Lower leg skin (tissue), 4 donors: ENCODE measurements around the gene NXPH3. TPM values are rescaled to one million over a fixed set of nuclear protein-coding genes. Genes with fewer than 3 reads are reported as not detected.

Source experiments
- DNase-seq, 2 donors: peaks; one replicate each; pipeline ENCODE4 v3.0.0-alpha.2; 2019; ENCODE audit warnings: low spot score in 2 of 2
- H3K4me3 ChIP-seq: fragments of 200-600 bp; sonication (generic); 2 replicates; pipeline ENCODE4 v1.5.1; 2017; ENCODE audit warnings: mild to moderate bottlenecking, low read depth; ENCODE audit not compliant: poor library complexity, severe bottlenecking
- POLR2A ChIP-seq, 2 donors: fragments of 450-650 bp; IDR thresholded peaks; one replicate each; pipeline ENCODE4 v1.6.1; 2016 to 2017; ENCODE audit warnings: antibody characterized with exemption in 2 of 2, mild to moderate bottlenecking in 1 of 2, moderate library complexity in 1 of 2
- WGBS, 2 donors: methylation state at CpG; one replicate each; pipeline ENCODE4 v1.1.5; 2018; 5-methylcytosine and 5-hydroxymethylcytosine counted together
- intact Hi-C: fragments of 100-400 bp; cut with DNase I; formaldehyde crosslinking; loops from one replicate; pipeline ENCODE4 v1.15.0; 2023; ENCODE audit warnings: low total_unique reads
- total RNA-seq, 4 donors: library from RNA; depleted of rRNA; stranded (reverse); fragments of >200 nt; gene quantifications; one replicate each; pipeline ENCODE4 v1.1.0, GENCODE V29; 2016
- TF ChIP-seq, protein P1 (sequence below), 3 donors: fragments of 450-650 bp; IDR thresholded peaks; one replicate each; pipeline ENCODE4 v1.5.1; 2016; ENCODE audit warnings: antibody characterized with exemption in 3 of 3, mild to moderate bottlenecking in 3 of 3, moderate library complexity in 2 of 3

The NXPH3 gene
- total RNA-seq, 4 donors from 2014 or later = 0.34 to 6.6 (median 2.7) TPM

DNA sequence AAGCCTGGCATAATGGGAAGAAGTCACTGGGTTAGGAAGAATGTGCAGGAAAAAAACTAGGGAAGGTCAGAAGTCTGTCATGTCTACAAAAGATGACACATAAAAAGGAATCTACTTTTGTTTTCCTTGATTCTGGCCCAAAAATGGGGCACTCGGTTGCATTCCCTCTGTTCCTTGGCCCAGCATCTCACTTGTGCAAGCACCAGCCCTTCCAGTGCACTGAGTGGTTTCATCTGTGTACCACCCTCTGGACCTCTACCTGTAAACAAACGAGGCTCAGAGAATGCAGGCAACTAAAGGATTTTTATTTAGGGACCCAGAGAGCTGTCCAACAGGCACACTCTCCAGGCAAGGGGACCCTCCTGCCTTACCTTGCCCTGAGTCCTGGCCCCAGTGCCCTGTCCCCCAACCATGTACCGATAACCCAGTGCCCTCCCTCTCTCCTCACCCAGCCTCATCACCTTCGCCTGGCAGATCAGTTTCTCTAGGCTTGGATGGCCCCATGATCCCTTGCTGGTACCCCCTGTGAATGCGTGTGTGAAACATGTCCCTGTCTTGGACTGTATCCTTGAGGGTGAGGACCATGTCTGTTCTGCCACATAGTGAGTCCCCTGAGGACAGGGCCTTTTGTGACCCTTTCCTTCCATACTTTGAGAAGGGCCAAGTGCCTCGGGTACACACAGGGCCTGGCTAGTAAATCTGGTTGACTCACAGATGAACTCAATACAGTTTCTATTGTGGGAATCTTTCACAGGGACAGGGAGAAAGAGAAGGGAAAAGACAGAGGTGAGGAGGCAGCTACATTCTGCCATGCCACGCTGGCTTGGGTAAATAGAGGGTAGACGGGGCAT, 13.3 kb downstream of the NXPH3 start:
- WGBS, 2 donors = 72 to 79% methylated on average over 8 of the region's 8 CpGs
- H3K4me3 ChIP-seq = no peak overlapping the region
- DNase-seq = no peak
- TF ChIP-seq, protein P1, sequence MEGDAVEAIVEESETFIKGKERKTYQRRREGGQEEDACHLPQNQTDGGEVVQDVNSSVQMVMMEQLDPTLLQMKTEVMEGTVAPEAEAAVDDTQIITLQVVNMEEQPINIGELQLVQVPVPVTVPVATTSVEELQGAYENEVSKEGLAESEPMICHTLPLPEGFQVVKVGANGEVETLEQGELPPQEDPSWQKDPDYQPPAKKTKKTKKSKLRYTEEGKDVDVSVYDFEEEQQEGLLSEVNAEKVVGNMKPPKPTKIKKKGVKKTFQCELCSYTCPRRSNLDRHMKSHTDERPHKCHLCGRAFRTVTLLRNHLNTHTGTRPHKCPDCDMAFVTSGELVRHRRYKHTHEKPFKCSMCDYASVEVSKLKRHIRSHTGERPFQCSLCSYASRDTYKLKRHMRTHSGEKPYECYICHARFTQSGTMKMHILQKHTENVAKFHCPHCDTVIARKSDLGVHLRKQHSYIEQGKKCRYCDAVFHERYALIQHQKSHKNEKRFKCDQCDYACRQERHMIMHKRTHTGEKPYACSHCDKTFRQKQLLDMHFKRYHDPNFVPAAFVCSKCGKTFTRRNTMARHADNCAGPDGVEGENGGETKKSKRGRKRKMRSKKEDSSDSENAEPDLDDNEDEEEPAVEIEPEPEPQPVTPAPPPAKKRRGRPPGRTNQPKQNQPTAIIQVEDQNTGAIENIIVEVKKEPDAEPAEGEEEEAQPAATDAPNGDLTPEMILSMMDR (IDR thresholded peaks at IDR 0.05) = no peak
- TF ChIP-seq POLR2A (IDR thresholded peaks at IDR 0.05) = no peak
- intact Hi-C loops = no loop called here

- TF ChIP-seq, protein P1 (IDR thresholded peaks at IDR 0.05) = no peak
- TF ChIP-seq POLR2A (IDR thresholded peaks at IDR 0.05) = no peak
- WGBS, 2 donors = 87 to 93% methylated on average over 2 of the region's 2 CpGs
- intact Hi-C loops = no loop called here
- H3K4me3 ChIP-seq = no peak overlapping the region
- no peak for DNase-seq
Measured at GRCh38 chr17:49589577-49589927, 13.9 kb downstream of the NXPH3 start.

DNA sequence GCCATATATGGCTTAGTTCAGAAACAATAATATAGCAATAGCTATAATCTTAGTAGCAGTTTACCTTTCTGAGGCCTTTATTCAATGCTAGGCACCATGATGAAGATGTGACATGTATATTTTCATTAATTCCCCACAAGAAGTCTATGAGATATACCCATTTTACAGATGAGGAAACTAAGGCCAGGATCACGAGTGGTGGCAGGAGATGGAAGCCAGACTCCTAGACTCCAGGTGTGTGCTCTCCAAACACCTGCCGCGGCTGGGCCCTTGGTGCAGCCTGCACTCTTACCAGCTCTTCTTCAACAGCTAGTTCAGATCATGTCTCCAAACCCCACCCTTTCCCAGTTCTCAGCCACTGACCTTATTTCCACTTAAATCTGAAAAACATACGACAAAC, 15.2 kb downstream of the NXPH3 start:
- intact Hi-C loops = no loop called here
- no peak for TF ChIP-seq POLR2A (IDR thresholded peaks at IDR 0.05)
- TF ChIP-seq, protein P1 (IDR thresholded peaks at IDR 0.05) = no peak
- DNase-seq = no peak
- no peak overlapping the region for H3K4me3 ChIP-seq
- 95 to 99% methylated on average over 4 of the region's 4 CpGs for WGBS, 2 donors

DNA sequence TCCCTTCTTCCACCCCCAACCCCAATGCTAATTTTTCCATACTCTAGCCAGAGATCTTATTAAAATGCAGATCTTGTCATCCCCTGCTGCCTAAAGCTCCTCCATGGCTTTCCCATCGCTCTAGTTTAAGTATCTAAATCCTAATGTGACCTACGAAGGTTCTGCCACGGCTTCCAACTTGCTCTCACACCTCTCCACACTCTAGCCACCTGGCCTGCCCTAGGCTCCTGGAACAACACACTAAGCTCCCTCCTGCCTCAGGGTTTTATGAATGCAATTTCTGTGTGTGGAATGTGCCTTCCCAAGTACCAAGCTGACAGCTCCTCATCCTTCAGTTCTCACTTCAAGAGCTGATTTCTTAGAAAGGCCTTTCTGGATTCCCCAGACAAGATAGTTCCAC, 16.6 kb downstream of the NXPH3 start:
- H3K4me3 ChIP-seq = no peak overlapping the region
- intact Hi-C loops = no loop called here
- 88 to 96% methylated on average over 3 of the region's 3 CpGs for WGBS, 2 donors
- TF ChIP-seq, protein P1 (IDR thresholded peaks at IDR 0.05) = no peak
- no peak for TF ChIP-seq POLR2A (IDR thresholded peaks at IDR 0.05)
- no peak for DNase-seq

GRCh38 chr17:49595328-49595727, 19.7 kb downstream of the NXPH3 start:
- DNase-seq = no peak
- no peak overlapping the region for H3K4me3 ChIP-seq
- TF ChIP-seq, protein P1 (IDR thresholded peaks at IDR 0.05) = no peak
- TF ChIP-seq POLR2A (IDR thresholded peaks at IDR 0.05) = no peak
- intact Hi-C loops = no loop called here
- 94 to 96% methylated on average over 4 of the region's 4 CpGs for WGBS, 2 donors

DNA sequence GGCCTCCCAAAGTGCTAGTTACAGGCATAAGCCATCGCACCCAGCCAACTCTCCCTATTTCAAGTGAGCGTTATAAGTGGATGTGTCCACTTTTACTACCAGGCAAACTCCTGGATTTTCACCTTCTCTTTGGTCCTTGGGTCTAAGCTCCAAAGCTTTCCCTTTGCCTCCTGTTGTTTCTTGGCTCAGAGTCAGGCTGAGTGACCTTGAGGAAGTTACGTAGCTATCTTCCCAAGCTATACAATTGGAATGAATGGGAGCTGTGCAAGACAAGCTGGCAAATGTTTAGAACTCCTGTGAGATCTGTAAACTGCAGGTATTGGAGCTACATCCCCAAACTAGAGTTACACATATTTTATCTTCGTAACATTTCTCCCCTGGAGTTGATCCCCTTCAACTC, 20.3 kb downstream of the NXPH3 start:
- no peak for DNase-seq

More for the DNA sequence above, 20.3 kb downstream of the NXPH3 start:
- intact Hi-C loops = no loop called here
- H3K4me3 ChIP-seq = no peak overlapping the region
- WGBS, 2 donors = 95 to 100% methylated on average over 4 of the region's 4 CpGs
- TF ChIP-seq, protein P1 (IDR thresholded peaks at IDR 0.05) = no peak
- no peak for TF ChIP-seq POLR2A (IDR thresholded peaks at IDR 0.05)
